PC-9 (cell line): Measurements from ENCODE around the gene UCHL1. TPM values are rescaled to one million over a fixed set of nuclear protein-coding genes. Genes with fewer than 3 reads are reported as not detected.

Experiments used
- BruUV-seq: library from RNA; stranded (reverse); fragments of 400-500 nt; replicated peaks from 2 replicates; lab custom pipeline; 2021; lab: Mats Ljungman, UMichigan
- CTCF ChIA-PET: fragments of 300-600 bp; sonication (Branson Sonifier 250); formaldehyde crosslinking; loops from one replicate; lab custom pipeline; 2022; ENCODE audit warnings: antibody characterized with exemption; lab: Charles Lee
- POLR2A ChIA-PET: fragments of 300-600 bp; sonication (Branson Sonifier 250); formaldehyde crosslinking; loops from one replicate; lab custom pipeline; 2022; ENCODE audit warnings: antibody characterized with exemption; ENCODE audit not compliant: unreplicated experiment; lab: Charles Lee
- DNase-seq, 2 experiments: peaks; one replicate each; pipeline versions ENCODE4 v3.0.0 to v3.0.0-alpha.2; 2015 to 2022; ENCODE audit warnings: mixed read lengths in 1 of 2
- H2AFZ ChIP-seq: fragments of 200-600 bp; sonication (generic); 2 replicates; pipeline ENCODE4 v1.8.1; 2017; ENCODE audit warnings: antibody characterized with exemption
- H3F3A ChIP-seq: fragments of 200-600 bp; sonication (generic); 2 replicates; pipeline ENCODE4 v1.8.1; 2017; ENCODE audit warnings: antibody characterized with exemption, mild to moderate bottlenecking, low read depth; ENCODE audit not compliant: insufficient read depth
- H3K27ac ChIP-seq: fragments of 200-600 bp; sonication (generic); 2 replicates; pipeline ENCODE4 v1.6.1; 2016; ENCODE audit warnings: mixed run types
- H3K27me3 ChIP-seq: fragments of 200-600 bp; sonication (generic); 2 replicates; pipeline ENCODE4 v1.6.1; 2016; ENCODE audit warnings: low read depth, mixed run types; ENCODE audit not compliant: insufficient read depth
- H3K36me3 ChIP-seq: fragments of 200-600 bp; sonication (generic); 2 replicates; pipeline ENCODE4 v1.6.1; 2016; ENCODE audit warnings: low read depth, mixed run types
- H3K4me1 ChIP-seq: fragments of 200-600 bp; sonication (generic); replicated peaks from 2 replicates; pipeline ENCODE4 v1.6.1; 2016; ENCODE audit warnings: mixed run types; ENCODE audit not compliant: insufficient read depth
- H3K4me2 ChIP-seq: fragments of 200-600 bp; sonication (generic); 2 replicates; pipeline ENCODE4 v1.6.1; 2017; ENCODE audit warnings: mixed run types
- H3K4me3 ChIP-seq: fragments of 200-600 bp; sonication (generic); 2 replicates; pipeline ENCODE4 v1.6.1; 2016; ENCODE audit warnings: mixed run types
- H3K79me2 ChIP-seq: fragments of 200-600 bp; sonication (generic); 2 replicates; pipeline ENCODE4 v1.6.1; 2017; ENCODE audit warnings: low read depth, mixed run types
- H3K9me2 ChIP-seq: fragments of 200-600 bp; sonication (generic); 2 replicates; pipeline ENCODE4 v1.8.1; 2017; ENCODE audit warnings: mild to moderate bottlenecking; ENCODE audit not compliant: insufficient read depth
- H3K9me3 ChIP-seq: fragments of 200-600 bp; sonication (generic); 2 replicates; pipeline ENCODE4 v1.8.1; 2016; ENCODE audit warnings: low read depth; ENCODE audit not compliant: insufficient read depth
- H4K20me1 ChIP-seq: fragments of 200-600 bp; sonication (generic); 2 replicates; pipeline ENCODE4 v1.8.1; 2017; ENCODE audit not compliant: insufficient read depth
- CTCF ChIP-seq: fragments of 200-600 bp; sonication (generic); conservative IDR thresholded peaks from 2 replicates; pipeline ENCODE4 v1.6.1; 2017; ENCODE audit warnings: mixed run types, antibody characterized with exemption, mild to moderate bottlenecking, moderate library complexity
- EZH2 ChIP-seq: fragments of 200-600 bp; sonication (generic); IDR thresholded peaks from 2 replicates; pipeline ENCODE4 v1.8.0; 2017; ENCODE audit warnings: antibody characterized with exemption, low read depth
- intact Hi-C: fragments of 100-400 bp; cut with micrococcal nuclease; formaldehyde crosslinking; loops from one replicate; pipeline ENCODE4 v1.10.0; 2022; ENCODE audit not compliant: unreplicated experiment
- total RNA-seq: library from RNA; stranded (reverse); gene quantifications from 2 replicates; pipeline ENCODE4 v1.2.3, GENCODE V29; 2021

The UCHL1 gene
- total RNA-seq, 1 experiment from 2014 or later = 1,253 TPM

DNA sequence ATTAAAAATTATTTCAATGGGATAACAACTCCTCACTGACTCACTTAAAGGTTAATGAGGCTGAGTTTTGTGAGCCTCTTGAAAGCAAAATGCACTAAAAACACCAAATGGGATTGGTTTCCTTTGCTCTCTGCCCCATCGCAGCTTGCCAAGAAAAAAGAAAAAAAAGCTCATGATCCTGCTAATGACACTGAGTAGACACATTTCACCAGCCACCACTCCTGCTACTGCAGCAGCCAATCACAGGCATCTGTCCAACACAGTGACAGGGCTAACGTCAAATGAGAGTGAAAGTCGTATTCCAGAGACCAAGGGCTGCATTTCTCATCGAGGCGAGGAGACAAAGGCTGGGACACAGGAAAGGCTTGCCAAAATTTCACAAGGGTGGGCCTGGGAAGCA lies 47.5 kb upstream of the UCHL1 start:
- no TSS peak for BruUV-seq
- H3K27me3 ChIP-seq = no peaks in the 10 kb centered on the region
- H2AFZ ChIP-seq = no peak overlapping the region
- H3K79me2 ChIP-seq = peaks cover 51% of the 10 kb centered on the region
- H3K9me3 ChIP-seq = no peaks in the 10 kb centered on the region
- DNase-seq = no peak
- H3K9me2 ChIP-seq = no peaks in the 10 kb centered on the region
- H3F3A ChIP-seq = no peaks in the 10 kb centered on the region; the same call in 1 of the 2 replicates
- peaks cover 27% of the 10 kb centered on the region for H3K4me1 ChIP-seq
- TF ChIP-seq EZH2 (no peak), CTCF (no peak)
- H3K4me3 ChIP-seq = no peak overlapping the region
- intact Hi-C loops = loop anchor here (10.0 kb wide), 1 partner anchor 84 kb away; no protein-coding TSS in a partner anchor
- POLR2A ChIA-PET = interaction anchor here (0.7 kb wide), 1 partner anchor 20 kb away, joined by 4 read pairs; no protein-coding TSS in a partner anchor
- no peaks in the 10 kb centered on the region for H3K36me3 ChIP-seq
- H3K27ac ChIP-seq = no peak overlapping the region
- no peak overlapping the region for H3K4me2 ChIP-seq
- H4K20me1 ChIP-seq = no peaks in the 10 kb centered on the region
- CTCF ChIA-PET = no interaction called here

- intact Hi-C loops = loop anchor here (5.0 to 10.0 kb wide), 3 partner anchors 85 to 458 kb away; no protein-coding TSS in a partner anchor
- no peak overlapping the region for H3K4me2 ChIP-seq
- H3F3A ChIP-seq = peaks cover 3% of the 10 kb centered on the region
- H3K27me3 ChIP-seq = no peaks in the 10 kb centered on the region
- no peaks in the 10 kb centered on the region for H4K20me1 ChIP-seq
- no peak for DNase-seq
- POLR2A ChIA-PET = no interaction called here
- H3K4me1 ChIP-seq = peaks cover 22% of the 10 kb centered on the region
- H2AFZ ChIP-seq = no peak overlapping the region
- CTCF ChIA-PET = no interaction called here
- no peaks in the 10 kb centered on the region for H3K9me2 ChIP-seq
- BruUV-seq = no TSS peak
- H3K36me3 ChIP-seq = no peaks in the 10 kb centered on the region
- H3K4me3 ChIP-seq = no peak overlapping the region
- TF ChIP-seq EZH2 (no peak), CTCF (no peak)
- H3K27ac ChIP-seq = no peak overlapping the region
- peaks cover 51% of the 10 kb centered on the region for H3K79me2 ChIP-seq
- no peaks in the 10 kb centered on the region for H3K9me3 ChIP-seq
Observed at GRCh38 chr4:41209901-41210300, 46.8 kb upstream of the UCHL1 start.

- 0 out of 2 replicates have a peak overlapping the region, but pooled peaks have one; percentile 85 for H2AFZ ChIP-seq
- no TSS peak for BruUV-seq
- no peak for DNase-seq
- no peaks in the 10 kb centered on the region for H3K36me3 ChIP-seq
- H3K4me2 ChIP-seq = peak overlapping the region; percentile 99
- H3K4me3 ChIP-seq = peak overlapping the region; percentile 86; the same call in 1 of the 2 replicates
- peaks cover 13% of the 10 kb centered on the region for H3F3A ChIP-seq
- TF ChIP-seq CTCF (no peak), EZH2 (no peak)
- intact Hi-C loops = loop anchor here (1.0 to 5.0 kb wide), 5 partner anchors 35 to 460 kb away; no protein-coding TSS in a partner anchor
- H3K79me2 ChIP-seq = peaks cover 46% of the 10 kb centered on the region
- ChIA-PET CTCF (interaction anchor here (0.6 to 2.0 kb wide), 3 partner anchors 52 to 237 kb away, joined by 3 to 6 read pairs (median 4); no protein-coding TSS in a partner anchor), POLR2A (interaction anchor here (0.6 to 0.7 kb wide), 2 partner anchors 91 to 321 kb away, joined by 4 to 8 read pairs; no protein-coding TSS in a partner anchor)
- peaks cover 23% of the 10 kb centered on the region for H3K4me1 ChIP-seq
- no peaks in the 10 kb centered on the region for H3K9me2 ChIP-seq
- H3K9me3 ChIP-seq = no peaks in the 10 kb centered on the region
- H4K20me1 ChIP-seq = no peaks in the 10 kb centered on the region
- H3K27ac ChIP-seq = no peak overlapping the region
- no peaks in the 10 kb centered on the region for H3K27me3 ChIP-seq
Observed at GRCh38 chr4:41211951-41212615, 44.6 kb upstream of the UCHL1 start.
